NOMO-1 treated with DMSO at 0.1 percent for 48 hours (cell line): ENCODE data around the gene ZNF567.
"Not testable (repeated sequence)": the region's sequence is repeated elsewhere in the genome, so short reads cannot be mapped to it uniquely, and the experiment has no call there.

Experiments used
- DNase-seq: peaks from one replicate; lab custom pipeline; 2025; ENCODE audit not compliant: unreplicated experiment; lab: John Stamatoyannopoulos, UW

Gene ZNF567

DNA sequence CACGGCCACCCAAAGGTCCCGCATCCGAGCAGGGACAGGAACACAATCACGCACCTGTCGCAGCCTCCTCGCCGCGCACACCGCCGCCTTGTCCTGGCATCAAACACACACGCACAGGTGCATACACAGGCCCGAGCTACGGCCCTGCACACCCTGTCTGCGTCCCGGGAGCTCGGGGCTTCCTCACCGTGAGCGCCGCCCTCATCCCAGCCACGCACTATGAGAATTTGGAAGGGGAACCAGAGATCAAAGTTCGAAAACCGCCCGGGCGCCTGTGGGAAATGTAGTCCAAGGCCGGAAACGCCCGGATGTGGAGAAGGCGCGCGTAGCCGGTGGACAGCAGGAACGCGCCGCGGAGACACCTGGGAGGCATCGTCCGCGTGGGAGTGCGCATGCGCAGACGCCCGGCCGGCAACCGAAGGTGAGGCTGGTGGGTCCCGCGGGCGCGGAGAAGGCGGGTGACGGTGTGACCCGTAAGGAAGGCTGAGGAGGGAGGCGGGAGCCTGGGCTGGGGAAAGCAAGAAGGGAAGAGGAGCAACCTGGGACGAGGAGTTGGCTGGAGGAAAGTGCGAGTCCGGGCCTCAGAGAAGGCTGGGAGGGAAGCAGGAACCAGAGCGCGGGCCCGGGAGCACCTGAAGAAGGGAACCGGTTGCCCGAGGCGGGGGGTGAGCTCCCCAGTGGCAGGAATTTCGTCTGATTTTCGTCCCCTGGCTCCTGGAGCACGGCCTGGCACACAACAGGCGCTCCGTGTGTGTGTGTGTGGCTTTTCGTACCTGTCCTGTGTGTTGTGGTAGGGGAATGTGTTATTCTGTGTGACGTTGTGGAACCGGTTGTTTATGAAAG, at the start of gene ZNF567:
TSS of gene ZNF567 (plus strand) at position 399 of the 843 bp plus-strand sequence. CDS start 7,256 bp downstream, outside the sequence.
- DNase-seq: peak; percentile 96

DNA sequence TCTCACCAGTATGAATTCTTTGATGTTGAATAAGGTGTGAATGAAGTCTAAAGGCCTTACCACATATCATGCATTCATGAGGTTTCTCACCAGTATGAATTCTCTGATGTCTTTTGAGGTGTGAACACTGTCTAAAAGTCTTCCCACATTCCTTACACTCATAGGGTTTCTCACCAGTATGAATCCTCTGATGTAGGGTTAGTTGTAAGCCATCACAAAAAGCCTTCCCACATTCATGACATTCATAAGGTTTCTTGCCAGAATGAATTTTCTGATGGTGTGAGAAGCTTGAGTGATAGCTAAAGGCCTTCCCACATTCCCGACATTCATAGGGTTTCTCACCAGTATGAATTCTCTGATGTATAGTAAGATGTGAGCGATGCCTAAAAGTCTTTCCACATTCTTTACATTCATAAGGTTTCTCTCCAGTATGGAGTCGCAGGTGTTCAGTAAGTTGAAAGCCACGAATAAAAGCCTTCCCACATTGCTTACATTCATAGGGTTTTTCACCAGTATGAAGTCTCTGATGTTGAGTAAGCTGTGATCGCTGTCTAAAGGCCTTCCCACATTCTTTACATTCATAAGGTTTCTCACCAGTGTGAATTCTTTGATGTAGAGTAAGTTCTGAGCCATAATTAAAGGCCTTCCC, 48.4 kb upstream of the ZNF567 start:
- no peak for DNase-seq

DNA sequence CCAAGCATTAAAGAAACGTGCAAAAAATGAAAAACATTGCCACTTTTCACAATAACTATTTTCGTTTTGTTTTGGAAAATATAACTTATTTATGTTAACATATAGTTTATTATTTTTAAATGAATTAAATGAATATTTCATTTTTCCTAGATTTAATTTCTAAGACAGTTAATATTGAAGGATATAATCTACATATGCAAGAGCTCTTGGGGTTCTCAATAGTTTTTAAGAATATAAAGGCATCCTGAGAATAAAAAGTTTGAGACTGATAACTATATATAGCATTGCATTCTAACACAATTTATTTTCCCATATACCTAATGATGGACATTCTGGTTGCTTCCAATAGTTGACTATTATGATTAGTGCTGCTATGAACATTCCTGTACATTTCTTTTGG, 40.7 kb upstream of the ZNF567 start:
- DNase-seq: no peak

DNA sequence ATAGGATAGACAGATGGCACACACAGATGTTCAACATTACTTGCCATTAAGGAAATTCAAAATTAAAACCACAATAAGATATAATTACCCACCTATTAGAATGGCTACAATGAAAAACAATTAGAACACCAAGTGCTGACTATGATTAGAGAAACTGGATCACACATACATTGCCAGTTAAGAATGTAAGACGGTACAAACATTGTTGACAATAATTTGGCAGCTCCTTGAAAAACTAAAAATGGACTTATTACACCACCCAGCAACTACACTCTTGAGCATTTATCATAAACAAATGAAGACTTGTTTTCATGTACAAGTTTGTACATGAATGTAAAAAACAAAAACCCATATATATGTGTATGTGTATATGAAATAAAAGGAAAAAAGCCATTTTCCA, 34.5 kb upstream of the ZNF567 start:
- DNase-seq: no peak

DNA sequence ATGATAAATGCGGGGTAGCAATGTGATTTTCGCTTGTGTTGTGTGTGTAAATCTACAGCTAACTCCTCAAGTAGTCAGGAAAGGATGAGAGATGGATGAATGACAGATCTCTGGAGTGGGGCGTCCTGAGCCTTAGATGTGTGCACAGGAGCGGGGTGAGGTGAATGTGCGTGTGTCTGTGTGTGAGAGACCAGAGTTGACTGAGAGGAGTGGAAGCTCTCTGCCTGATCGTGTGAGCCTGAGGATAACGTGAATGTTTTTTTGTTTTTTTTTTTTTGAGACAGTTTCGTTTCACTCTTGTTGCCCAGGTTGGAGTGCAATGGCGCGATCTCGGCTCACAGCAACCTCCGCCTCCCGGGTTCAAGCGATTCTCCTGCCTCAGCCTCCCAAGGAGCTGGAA, 21.6 kb upstream of the ZNF567 start:
- no peak for DNase-seq

DNA sequence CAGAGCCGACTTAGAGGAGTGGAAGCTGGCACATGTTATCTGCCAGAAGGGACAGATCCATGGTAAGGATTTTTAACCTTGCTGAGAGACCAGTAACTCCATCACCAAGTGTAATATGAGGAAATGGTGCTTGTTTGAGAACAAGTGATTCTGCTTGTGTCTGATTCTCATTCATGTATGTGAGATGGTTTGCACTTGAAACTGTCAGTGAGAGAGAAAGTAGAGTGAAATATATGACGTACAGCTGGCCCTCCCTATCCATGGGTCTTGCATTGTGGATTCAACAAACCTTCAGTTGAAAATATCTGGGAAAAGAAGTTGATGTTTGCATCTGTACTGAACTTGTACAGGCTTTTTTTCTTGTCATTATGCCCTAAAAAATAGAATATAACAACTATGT, 18.8 kb upstream of the ZNF567 start:
- DNase-seq: no peak

DNA sequence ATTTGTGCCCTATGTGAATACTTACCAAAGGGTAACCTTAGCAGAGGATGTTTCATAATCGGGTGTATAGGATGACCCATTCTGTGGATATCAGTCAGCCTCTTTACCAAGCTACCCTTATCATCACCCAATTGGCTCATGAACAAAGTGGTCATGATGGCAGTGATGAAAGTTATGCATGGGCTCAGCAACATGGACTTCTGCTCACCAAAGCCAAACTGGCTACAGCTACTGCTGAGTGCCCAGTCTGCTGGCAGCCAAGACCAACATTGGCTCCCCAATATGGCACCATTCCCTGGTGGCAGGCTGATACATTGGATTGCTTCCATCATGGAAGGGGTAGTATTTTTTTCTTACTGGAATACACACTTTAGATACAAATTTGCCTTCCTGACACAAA, 15.0 kb upstream of the ZNF567 start:
- no peak for DNase-seq

DNA sequence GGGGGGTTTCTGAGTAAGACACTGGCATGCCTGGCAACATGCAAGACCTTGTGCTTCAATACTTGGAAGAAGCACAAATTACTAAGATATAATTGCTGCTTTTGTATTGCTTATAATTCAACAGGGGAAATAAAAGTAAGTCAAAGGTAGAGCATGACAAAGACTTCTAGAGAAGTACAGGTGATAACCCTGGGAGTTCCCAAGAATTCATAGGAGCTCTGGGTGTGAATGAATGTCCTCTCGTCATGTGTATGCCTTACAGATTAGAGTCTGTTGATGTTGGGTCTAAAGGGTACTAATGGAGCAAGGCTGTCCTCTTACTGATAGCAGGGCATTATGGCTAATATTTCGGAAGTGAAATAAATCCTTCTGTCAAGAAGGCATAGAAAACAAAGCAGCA, 13.2 kb upstream of the ZNF567 start:
- DNase-seq: no peak

DNA sequence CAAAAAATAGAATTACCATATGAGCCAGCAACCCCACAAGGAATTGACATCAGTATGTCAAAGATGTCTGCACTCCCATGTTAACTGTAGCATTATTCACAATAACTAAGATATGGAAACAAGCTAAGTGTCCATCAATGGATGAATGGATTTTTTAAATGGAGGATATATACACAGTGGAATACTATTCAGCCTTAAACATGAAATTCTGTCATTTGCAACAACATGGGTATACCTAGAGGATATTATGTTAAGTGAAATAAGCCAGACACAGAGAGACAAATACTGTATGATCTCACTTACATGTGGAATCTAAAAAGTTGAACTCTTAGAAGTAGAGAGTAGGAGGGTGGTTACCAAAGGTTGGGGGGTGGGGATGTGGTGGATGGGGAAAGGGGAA, 8.0 kb upstream of the ZNF567 start:
- no peak for DNase-seq

DNA sequence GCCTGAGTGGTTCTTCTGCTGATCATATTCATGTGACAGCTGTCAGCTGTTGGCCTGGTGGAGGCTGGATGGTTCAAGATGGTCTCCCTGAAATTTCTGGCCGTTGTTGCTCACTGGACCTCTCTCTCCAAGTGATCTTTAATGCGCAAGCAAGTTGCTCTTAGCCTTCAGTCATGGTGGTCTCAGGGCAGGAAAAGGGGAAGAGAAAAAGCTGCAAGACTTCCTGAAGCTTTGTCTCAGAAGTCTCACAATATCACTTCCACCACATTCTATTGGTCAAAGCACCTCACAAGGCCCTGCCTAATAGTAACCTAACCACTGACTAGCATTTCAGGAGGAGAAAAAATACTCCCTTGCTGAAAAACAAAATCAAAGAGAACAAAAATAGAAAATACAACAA, 1.6 kb upstream of the ZNF567 start:
- DNase-seq: no peak

DNA sequence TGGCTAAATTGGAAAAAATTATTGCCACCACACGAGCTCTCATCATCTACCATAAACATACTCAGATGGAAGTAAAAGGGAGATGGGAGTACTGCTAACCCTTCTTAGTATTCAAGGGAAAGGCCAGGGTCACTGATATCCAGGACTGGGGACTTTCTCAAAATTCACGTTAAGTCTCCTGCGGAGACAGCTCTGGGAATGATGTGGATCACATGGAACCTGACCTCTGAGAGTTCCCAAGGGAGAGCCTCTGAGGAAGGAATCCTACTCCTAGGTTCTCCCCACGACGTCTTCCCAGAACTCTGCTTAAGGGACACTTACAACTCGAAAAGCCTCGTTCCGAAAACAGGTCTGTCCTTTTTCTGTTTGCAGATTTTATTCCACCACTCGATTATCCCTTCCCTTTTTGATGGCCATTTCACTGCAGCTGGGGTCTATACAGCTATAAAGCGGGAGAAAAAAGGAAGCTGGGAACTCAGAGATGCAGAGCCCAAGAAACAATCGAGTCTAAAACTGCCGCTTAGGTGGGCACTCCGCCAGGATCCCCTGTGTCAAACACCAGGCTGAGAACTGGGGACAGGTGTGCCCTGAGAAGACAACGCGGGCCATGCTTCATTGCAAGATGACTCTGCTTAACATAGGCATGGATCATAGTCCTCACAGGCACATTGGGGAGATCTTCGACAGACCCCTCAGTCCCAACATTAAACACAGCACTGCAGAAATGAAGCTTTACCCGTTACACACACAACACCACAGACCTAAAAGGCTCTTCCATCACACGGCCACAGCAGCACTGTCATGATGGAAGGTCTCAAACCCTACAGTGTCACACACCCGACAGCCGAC, 823 bp upstream of the ZNF567 start:
- DNase-seq: no peak

DNA sequence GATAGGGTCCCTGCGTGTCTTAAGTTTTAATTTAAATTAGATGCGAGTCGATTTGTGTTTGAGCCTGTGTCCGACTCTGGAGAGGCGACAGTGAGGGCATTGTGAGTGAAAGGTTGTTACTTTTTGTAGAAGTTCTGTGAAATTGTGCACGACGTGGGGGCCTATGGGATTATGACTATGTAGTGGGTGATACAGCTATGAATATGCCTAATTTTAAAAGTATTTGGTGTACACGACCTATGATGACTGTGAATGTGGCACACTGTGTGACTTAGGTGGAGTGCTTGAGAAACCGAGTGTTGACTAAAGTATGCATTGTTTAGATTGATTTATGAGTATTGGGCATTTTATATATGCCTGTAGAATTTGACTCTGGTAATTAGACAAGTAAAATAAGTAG, 646 bp downstream of the ZNF567 start:
- no peak for DNase-seq

DNA sequence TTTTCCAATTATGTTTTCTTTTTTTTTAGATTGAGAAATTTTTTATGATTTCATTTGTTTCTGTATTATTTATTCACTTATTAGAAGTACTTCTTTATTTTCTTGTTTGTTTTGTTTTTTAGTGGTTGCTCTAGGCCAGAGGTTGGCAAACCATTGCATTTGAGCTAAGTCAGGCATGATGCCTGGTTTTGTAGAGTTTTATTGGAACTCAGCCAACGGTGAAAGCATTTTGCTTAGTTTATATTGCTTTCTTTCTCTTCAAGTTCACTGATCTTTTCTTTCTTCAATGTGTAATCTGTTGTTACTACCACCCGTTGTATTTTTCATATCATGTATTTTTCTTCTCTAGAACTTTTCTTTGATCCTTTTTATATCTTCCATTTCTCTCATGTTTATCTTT, 19.7 kb downstream of the ZNF567 start:
- DNase-seq: no peak

DNA sequence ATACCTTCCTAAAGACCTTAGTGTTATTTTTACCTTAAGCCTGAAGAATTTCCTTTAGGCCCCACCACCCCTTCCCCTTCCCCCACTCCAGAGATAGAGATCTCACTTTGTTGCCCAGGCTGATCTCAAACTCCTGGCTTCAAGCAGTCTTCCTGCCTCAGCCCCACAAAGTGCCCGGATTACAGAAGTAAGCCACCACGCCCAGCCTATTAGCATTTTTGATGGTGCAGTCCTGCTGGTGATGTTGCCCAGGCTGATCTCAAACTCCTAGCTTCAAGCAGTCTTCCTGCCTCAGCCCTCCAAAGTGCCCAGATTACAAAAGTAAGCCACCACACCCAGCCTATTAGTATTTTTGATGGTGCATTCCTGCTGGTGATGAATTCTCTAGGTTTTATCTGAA, 22.0 kb downstream of the ZNF567 start:
- DNase-seq: no peak

DNA sequence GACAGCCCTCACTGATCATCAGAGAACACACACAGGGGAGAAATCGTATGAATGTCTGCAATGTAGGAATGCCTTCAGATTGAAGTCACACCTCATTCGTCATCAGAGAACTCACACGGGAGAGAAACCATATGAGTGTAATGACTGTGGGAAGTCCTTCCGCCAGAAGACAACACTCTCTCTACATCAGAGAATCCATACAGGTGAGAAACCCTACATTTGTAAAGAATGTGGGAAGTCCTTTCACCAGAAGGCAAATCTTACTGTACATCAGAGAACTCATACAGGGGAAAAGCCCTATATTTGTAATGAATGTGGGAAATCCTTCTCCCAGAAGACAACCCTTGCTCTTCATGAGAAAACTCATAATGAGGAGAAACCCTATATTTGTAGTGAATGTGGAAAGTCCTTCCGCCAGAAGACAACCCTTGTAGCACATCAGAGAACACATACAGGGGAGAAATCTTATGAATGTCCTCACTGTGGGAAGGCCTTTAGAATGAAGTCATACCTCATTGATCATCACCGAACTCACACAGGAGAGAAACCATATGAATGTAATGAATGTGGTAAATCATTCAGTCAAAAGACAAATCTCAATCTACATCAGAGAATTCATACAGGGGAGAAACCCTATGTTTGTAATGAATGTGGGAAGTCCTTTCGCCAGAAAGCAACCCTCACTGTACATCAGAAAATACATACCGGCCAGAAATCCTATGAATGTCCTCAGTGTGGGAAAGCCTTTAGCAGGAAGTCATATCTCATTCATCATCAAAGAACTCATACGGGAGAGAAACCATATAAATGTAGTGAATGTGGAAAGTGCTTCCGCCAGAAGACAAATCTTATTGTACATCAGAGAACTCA, 32.5 kb downstream of the ZNF567 start:
- no peak for DNase-seq

DNA sequence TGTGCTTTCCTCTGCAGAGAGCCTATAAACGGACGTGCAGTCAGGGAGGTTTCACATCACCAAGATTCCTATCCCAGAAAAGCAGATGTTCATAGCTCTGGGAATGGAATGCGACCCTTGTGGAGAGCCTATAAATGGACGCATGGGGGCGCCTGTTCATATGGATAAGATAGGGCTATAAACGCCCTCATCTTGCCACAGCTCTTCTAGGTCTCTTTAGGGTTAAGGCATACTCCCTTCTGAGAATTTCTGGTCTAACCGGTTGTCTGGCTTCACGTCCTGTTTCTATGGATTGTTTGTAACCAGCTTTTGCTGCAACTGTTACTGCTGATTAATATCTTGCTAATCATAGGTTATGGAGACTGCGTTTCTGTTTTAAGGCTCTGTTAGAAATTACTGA, 48.8 kb downstream of the ZNF567 start:
- DNase-seq: not testable (repeated sequence)

DNA sequence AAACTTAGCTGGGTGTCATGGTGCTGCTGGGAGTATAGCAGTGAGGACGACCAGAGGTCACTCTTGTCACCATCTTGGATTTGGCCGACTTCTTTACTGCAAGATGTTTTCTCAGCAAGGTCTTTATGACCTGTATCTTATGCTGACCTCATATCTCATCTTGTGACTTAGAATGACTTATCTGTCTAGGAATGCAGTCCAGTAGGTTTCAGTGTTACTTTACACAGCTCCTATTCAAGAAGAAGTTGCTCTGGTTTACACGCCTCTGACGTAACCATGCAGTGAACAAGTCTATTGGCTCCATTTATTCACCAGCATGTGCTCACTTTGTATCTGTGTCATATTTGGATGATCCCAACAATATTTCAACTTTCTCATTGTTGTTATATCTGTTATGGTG, 58.5 kb downstream of the ZNF567 start:
- no peak for DNase-seq

DNA sequence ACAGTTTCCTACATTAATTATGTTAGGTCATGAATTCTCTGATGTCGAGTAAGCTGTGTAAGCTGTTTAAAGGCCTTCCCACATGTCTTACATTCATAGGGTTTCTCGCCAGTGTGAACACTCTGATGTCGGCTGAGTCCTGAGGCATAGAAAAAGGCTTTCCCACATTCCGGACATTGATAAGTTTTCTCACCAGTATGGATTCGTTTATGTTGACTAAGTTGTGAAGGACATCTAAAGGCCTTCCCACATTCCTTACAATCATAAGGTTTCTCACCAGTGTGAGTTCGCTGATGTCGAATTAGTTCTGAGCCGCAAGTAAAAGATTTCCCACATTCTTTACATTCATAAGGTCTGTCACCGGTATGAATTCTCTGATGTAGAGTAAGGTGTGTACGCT, 60.3 kb downstream of the ZNF567 start:
- DNase-seq: no peak

DNA sequence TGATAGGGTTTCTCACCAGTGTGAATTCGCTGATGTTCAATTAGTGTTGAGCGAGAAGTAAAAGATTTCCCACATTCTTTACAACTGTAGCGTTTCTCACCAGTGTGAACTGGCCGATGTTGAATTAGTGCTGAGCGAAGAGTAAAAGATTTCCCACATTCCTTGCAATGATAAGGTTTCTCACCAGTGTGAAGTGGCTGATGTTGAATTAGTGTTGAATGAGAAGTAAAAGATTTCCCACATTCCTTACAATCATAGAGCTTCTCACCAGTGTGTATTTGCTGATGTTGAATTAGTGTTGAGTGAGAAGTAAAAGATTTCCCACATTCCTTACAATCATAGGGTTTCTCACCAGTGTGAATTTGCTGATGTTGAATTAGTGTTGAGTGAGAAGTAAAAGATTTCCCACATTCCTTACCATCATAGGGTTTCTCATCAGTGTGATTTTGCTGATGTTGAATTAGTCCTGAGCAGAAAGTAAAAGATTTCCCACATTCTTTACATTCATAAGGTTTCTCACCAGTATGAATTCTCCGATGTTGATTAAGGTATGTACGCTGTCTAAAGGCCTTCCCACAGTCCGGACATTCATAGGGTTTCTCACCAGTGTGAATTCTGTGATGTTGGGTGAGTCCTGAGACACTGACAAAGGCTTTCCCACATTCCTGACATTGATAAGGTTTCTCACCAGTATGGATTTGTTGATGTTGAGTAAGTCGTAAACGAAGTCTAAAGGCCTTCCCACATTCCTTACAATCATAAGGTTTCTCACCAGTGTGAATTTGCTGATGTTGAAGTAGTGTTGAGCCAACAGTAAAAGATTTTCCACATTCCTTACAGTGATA, 61.2 kb downstream of the ZNF567 start:
- DNase-seq: no peak

DNA sequence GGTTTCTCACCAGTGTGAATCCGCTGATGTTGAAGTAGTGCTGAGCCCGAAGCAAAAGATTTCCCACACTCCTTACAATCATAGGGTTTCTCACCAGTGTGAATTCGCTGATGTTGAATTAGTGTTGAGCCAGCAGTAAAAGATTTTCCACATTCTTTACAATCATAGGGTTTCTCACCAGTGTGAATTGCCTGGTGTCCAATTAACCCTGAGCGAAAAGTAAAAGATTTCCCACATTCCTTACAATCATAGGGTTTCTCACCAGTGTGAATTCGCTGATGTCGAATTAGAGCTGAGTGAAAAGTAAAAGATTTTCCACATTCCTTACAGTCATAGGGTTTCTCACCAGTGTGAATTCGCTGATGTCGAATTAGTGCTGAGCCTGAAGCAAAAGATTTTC, 62.2 kb downstream of the ZNF567 start:
- DNase-seq: not testable (repeated sequence)
